LHCN-M2 (cell line): Measurements from ENCODE around the gene VEZT. TPM values are rescaled to one million over a fixed set of nuclear protein-coding genes. Genes with fewer than 3 reads are reported as not detected.
"Not testable (repeated sequence)": the region's sequence is repeated elsewhere in the genome, so short reads cannot be mapped to it uniquely, and the experiment has no call there.

Source experiments
- DNase-seq: peaks from one replicate; pipeline ENCODE4 v3.0.0-alpha.2; 2012; ENCODE audit warnings: low read depth
- total RNA-seq: library from RNA; depleted of rRNA; stranded (reverse); fragments of >200 nt; gene quantifications from 2 replicates; pipeline ENCODE4 v1.2.3, GENCODE V29; 2014

The VEZT gene
- total RNA-seq, 1 experiment from 2014 or later: 33.2 TPM

- no peak for DNase-seq
Observed at GRCh38 chr12:95257541-95257940, 39.9 kb downstream of the VEZT start.

DNA sequence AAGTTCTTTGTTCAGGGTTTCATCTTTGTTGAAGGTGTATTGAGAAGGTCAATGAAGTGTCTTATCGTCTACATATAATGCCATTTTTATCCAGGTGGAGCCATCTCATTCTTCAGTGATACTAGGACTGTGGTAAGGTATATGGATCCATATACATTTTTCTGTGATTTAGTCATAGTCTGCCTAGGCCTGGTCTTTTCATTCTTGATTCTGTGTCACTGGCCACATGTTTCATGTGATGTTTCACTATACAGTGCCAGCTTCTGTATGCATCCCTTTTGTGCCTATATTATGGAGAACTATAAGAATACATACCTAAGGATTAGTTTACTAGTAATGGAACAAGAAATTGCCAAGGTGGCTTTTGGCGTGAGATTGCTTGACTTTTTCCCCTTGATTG lies 40.5 kb downstream of the VEZT start:
- DNase-seq: no peak

DNA sequence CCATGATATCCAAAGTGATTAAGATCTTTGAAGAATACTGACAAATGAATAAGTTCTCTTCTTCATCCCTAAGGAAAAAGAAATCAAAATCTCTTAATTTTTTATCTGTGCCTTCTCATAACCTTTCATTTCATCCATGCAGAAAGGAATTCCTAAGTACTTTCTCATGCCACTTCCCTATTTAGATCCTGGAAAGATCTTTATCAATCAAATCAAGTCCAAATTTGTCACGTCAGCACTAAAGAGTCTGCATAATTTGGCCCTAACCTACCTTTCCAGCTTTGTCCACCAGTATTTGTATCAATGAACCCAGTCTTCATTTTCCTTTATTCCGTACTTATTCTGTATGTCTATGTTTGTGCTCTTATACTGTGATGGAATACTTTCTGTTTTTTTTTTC lies 41.2 kb downstream of the VEZT start:
- no peak for DNase-seq

GRCh38 chr12:95259368-95259767 lies 41.8 kb downstream of the VEZT start:
- DNase-seq: no peak

DNA sequence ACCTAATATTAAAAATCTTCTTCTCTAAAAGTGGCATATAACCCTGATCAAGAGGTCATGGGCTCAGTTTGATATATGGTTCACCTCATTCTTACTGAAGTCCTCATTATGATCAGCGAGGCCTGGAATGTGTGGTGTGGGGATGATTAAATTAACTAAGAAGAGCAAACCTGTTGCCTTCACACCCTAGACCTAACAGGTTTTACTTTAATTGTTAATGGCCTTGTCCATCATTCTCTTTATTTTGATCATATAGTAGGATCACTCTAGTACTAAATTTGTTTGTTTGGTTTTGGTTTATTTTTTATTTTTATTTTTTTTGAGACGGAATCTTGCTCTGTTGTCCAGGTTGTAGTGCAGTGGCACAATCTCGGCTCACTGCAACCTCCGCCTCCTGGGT lies 43.5 kb downstream of the VEZT start:
- no peak for DNase-seq

DNA sequence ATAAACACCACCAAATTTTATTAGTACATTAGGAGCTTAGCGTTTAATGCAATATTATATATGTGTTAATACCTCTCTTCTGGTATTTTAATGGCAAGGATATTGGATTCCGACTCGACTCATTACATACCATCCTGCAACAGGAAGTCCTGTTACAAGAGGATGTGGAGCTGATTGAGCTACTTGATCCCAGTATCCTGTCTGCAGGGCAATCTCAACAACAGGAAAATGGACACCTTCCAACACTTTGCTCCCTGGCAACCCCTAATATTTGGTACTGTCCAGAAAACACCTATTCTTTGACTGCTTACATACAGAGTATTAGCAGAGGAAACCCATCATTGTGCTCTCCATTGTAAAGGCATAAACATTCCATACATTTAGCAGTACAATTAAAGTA lies 45.2 kb downstream of the VEZT start:
- peak; percentile 3 for DNase-seq

- DNase-seq: no peak
Observed at GRCh38 chr12:95265765-95266164, 48.2 kb downstream of the VEZT start.

GRCh38 chr12:95266254-95266653 lies 48.6 kb downstream of the VEZT start:
- no peak for DNase-seq

- DNase-seq: no peak
Observed at GRCh38 chr12:95269892-95270291, 52.3 kb downstream of the VEZT start.

DNA sequence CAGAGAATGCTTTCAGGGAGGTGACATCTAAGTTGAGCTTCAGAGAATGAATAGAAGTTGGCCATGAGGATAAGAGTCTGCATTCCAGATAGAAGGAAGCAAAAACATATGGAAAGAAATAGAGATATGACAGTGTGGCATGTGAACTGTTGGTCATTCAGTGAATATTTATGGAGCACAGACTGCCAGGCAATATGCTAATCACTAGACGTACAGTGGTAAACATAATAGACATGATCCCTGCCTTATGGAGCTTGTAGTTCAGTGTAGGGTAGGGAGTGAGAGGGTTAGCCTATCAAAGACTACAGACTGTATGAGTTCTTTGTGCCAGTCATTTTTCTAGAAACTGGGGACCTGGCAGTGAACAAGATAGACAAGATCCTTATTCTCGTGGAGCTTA lies 53.9 kb downstream of the VEZT start:
- no peak for DNase-seq

GRCh38 chr12:95277139-95277538 lies 59.5 kb downstream of the VEZT start:
- peak; percentile 73 for DNase-seq

DNA sequence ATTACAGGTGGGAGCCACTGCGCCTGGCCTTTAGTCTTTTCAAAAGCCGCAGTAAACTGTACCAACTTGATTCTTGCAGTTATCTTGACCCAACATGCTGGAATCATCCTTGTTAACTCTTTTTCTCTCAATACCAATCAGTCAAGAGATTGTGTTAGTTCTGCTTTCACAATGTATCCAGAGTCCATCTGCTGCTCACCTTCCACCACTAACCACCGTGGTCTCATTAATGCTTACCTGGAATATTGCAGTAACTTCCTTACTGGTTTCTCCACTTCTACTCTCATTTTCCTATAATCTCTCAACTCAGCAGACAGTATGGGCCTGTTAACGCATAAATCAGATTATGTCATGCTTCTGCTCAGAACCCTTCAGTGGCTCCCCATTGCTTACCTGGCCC lies 62.2 kb downstream of the VEZT start:
- no peak for DNase-seq

- DNase-seq: no peak
Observed at GRCh38 chr12:95282266-95282665, 64.7 kb downstream of the VEZT start.

DNA sequence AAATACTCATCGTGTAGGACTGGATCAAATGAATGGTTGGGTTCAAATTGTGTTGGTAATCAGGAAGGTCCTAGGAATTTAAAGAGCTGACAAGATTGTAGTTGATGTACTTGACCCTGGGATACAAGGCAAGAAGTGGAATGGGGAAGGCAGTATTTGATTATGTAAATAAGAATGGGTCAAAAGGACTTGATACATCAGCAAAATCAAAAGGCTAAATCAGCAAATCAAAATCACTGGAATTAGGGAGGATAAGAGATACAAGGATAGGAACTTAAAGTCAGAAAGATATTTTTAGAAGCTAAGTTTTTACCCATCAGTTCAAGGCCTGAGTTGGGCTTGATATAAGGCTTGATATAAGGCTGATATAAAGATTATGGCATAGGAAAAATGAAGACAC lies 65.8 kb downstream of the VEZT start:
- DNase-seq: no peak

DNA sequence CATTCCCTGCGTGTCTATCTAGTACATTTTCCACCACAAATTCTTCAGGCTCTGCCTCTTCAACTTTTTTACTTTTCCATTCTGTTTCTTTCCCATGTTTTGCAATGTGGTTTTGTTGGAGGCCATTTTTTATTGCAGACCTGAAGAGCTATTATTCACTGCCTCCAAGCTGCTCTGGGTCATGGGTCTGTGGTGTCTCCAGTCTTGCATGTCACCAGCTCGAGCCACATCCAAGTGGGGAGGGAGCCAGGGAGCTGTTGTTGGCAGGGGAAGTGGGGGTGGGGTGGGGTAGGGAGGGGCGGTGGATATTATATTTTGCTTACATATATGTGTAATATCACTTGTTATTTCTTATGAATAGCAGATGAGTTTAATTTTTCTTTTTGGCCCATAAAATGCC lies 69.1 kb downstream of the VEZT start:
- no peak for DNase-seq

DNA sequence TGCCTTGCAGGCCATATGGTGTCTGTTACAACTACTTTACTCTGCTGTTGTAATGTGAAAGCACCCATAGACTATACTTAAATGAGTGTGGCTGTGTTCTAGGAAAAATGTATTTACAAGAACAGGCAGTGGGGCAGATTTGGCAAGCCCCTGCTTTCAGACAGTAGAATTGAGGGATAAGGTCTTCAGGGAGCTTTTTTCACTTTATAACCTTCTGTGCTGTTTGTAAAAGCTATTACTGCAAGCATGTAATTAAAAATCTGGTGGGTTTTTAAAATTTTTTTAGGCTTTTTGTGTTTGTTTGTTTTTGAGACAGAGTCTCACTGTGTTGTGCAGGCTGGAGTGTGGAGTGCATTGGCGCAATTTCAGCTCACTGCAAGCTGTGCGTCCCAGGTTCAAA lies 73.9 kb downstream of the VEZT start:
- no peak for DNase-seq

DNA sequence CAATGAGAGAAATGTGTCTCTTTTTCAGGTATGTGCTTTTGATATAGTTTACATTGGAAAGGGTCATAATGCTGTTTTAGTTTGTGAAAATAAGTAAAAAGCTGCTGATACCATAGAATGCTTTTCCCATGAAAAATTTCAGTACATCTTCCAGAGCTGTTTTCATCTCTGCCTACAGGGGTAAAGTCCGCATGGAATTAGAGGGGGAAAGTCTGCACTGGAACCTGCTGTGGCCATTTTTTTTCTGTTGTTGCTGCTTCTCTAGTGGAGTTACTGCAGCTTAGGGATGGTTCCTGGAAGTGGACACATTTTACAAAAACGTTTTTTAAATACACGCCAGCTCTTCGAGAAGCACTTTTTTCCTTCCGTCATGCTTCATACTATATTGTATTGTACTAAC lies 81.3 kb downstream of the VEZT start:
- DNase-seq: no peak

GRCh38 chr12:95300286-95300685 lies 82.7 kb downstream of the VEZT start:
- DNase-seq: no peak

DNA sequence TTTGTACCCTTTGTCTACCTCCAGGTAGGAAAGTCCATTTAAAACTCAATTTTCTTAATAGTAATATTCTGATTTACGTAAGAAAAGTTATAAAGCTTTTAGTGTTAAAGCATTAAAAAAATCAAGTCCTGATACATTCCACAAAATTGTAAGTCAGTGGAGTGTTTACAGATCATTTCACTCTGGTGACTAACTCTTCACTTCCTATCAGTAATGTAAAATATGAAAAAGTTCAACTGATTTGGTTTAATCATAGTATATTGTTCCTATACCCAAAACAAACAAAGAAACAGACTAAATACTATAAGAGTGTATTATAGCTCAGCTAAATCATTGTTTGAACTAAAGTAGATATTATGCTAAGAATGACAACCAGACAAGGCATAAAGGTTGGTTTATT lies 85.9 kb downstream of the VEZT start:
- DNase-seq: no peak

- peak; percentile 56 for DNase-seq
Observed at GRCh38 chr12:95304673-95305198, 87.1 kb downstream of the VEZT start.

- no peak for DNase-seq
Observed at GRCh38 chr12:95312656-95313055, 95.0 kb downstream of the VEZT start.

GRCh38 chr12:95314756-95315155 lies 97.1 kb downstream of the VEZT start:
- not testable (repeated sequence) for DNase-seq

DNA sequence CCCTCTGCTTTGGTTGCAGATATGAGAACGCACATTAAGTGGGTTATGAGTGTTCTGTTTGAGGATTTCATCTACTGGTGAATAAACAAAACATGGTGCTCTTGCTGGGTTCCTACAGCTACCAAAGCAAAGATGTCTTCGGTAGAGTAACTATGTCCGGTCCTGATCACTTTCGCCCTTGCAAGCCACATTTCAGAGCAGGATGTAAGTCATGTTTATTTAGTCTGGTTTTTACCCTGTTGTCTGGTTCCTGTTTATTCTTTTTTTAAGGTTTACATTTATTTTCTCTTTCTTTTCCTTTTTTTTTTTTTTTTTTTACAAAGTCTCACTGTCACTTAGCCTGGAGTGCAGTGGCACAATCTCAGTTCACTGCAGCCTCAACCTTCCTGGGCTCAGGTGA lies 99.2 kb downstream of the VEZT start:
- DNase-seq: no peak

- peak; percentile 48 for DNase-seq
Observed at GRCh38 chr12:95318071-95318545, 100.5 kb downstream of the VEZT start.
